Islet of Langerhans (tissue), 1 donor: ENCODE measurements around the gene SH3PXD2A.
"Not testable (repeated sequence)": the region's sequence is repeated elsewhere in the genome, so short reads cannot be mapped to it uniquely, and the experiment has no call there.

Experiments used
- FAIRE-seq: peaks from one replicate; lab custom pipeline; 2011; peaks lifted over from hg19 to GRCh38; lab: Jason Lieb, UNC

Gene SH3PXD2A

GRCh38 chr10:103643381-103643780, 212.0 kb downstream of the SH3PXD2A start:
- FAIRE-seq: no peak

DNA sequence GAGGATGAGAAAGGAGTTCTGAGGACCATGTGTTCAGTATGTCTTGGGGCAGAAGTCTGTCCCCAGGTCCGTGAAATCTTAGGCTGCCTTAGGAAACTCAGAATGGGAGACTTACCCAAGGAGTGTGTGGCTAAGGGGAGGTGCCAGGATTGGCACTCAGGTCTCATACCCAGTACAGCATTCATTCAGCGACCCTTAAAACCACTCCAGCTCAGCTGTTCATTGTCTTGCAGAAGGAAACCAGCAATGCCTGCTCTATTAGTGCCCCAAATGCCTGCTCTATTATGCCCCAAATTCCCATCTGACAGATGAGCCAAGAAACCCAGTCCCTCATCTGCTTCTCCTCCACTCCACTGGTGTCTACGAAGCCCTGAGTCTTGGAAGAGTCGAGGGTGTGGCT, 214.1 kb downstream of the SH3PXD2A start:
- no peak for FAIRE-seq

- no peak for FAIRE-seq
These were observed 214.8 kb downstream of the SH3PXD2A start for GRCh38 chr10:103640436-103641181.

DNA sequence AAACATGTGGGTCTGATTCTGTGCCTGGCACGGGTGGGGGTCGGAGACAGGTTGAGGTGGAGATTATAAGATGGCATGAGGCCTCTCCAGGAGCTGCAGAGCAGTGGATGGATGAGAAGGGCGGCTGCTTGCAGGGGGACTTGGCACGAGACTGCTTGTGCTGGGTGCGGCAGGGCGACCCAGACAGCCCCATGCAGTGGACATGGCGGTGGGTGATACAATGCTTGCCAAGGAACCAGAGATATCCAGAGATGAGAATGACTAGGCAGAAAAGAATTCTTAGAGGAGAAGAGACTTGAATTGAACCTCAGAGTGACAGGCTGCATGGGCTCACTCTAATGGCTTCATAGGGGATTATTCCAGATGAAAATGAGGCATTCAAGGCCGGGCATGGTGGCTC, 216.4 kb downstream of the SH3PXD2A start:
- FAIRE-seq: no peak

GRCh38 chr10:103637927-103638557, 217.3 kb downstream of the SH3PXD2A start:
- FAIRE-seq: no peak

DNA sequence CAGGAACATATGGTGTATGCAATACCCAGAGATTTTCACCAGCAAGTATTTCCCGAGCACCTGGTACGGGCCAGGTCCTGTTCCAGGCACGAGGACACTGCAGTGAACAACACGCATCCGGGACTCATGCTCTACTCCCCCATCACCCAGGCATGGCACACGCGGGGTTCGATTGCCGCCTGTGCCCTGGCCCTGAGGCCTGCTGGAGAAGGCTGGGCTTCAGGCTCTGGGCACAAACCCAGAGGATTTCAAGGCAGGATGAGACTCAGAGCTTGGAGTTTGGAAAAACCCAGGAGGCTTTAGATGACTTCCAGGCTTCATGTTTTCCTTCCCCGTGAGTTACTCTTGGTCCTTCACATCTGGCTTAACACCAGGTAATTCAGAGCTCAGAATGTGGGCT, 218.4 kb downstream of the SH3PXD2A start:
- FAIRE-seq: no peak

- no peak for FAIRE-seq
These were observed 218.9 kb downstream of the SH3PXD2A start for GRCh38 chr10:103636492-103636891.

DNA sequence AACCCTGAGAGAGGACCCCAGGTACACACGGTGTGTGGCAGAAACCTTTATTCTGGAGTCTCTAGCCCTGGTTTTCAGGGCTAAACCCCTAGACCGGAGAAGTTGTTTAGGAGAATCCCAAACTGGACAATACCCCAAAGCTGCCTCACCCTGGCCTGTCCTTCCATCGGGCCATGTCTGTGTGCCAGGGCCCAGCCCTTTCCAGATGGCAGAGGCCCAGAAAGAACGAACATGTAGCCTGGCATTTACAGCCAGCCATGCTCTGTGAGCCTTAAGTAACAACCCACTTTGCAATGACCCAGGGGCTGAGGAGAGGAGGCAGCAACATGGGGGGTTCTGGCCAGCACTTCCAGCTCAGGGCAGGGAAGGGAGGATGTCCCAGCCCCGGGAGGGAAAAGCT, 219.8 kb downstream of the SH3PXD2A start:
- FAIRE-seq: no peak

DNA sequence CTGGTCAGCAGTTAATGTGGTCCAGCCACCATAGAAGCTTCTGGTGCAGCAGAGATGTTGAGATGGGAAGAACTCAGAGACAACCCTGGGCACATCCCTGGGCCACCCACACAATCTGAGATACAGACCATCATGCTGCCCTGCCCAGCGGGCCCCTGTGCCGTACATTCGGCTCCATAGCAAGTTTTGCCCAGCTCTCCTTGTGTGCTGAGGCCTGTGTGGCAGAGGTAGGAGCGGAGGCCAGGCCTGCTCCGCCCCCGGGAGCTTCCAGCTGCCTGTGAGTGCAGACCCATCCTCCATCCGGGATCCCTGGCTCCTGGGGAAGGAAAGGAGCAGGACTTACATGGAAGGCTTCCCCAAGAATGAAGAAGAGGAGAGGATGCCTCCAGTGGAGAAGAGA, 221.5 kb downstream of the SH3PXD2A start:
- FAIRE-seq: no peak

DNA sequence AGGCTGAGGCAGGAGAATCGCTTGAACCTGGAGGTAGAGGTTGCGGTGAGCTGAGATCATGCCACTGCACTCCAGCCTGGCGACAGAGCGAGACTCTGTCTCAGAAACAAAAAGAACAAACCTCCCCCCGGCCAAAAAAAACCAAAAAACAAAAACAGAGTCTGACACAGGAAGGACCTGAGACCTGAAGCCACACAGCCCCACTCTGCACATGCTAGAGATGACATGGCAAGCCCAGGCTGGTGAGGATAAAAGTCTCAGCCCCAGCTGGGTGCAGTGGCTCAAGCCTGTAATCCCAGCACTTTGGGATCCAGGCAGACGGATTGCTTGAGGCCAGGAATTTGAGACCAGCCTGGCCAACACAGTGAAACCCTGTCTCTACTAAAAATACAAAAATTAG, 222.5 kb downstream of the SH3PXD2A start:
- not testable (repeated sequence) for FAIRE-seq

DNA sequence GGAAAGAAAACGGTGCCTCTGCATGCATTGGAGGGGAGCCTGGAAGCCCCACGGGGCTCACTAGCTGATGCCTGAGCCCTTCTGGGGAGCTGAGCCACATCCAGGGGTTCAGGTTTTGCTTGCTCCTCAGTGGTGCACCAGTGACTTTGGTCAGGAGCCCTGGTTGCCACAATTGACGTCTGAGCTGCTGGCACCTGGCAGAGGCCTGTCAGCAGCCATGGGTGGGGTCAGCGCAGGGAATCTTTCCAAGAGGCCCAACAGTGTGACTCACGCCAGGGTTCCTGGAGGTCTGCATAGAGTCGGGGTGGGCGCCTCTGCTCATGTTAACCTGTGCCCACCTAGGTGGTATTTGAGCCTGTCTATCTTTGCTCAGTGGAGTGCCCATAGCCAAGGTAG, 223.1 kb downstream of the SH3PXD2A start:
- FAIRE-seq: no peak

GRCh38 chr10:103630156-103630555, 225.2 kb downstream of the SH3PXD2A start:
- no peak for FAIRE-seq

DNA sequence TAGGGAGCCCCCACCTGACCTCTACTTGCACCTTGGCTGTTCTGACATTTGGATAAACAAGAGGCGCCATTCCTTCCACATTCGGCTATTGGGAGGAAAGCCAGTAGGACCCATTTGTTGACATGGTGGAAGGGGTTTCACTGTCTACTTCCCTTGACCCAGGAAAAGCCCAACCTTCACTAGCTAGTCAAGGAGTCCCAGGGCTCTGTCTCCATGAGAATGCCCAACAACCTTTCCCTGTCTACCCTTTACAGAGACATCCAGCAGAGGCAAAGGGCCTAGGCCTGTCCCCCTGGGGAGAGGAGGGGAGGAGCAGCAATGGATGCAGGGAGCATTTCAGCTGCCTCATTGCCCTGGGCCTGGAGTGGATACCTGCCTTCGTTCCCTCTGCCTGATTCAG, 225.8 kb downstream of the SH3PXD2A start:
- FAIRE-seq: no peak

- FAIRE-seq: no peak
These were observed 227.5 kb downstream of the SH3PXD2A start for GRCh38 chr10:103627893-103628292.

DNA sequence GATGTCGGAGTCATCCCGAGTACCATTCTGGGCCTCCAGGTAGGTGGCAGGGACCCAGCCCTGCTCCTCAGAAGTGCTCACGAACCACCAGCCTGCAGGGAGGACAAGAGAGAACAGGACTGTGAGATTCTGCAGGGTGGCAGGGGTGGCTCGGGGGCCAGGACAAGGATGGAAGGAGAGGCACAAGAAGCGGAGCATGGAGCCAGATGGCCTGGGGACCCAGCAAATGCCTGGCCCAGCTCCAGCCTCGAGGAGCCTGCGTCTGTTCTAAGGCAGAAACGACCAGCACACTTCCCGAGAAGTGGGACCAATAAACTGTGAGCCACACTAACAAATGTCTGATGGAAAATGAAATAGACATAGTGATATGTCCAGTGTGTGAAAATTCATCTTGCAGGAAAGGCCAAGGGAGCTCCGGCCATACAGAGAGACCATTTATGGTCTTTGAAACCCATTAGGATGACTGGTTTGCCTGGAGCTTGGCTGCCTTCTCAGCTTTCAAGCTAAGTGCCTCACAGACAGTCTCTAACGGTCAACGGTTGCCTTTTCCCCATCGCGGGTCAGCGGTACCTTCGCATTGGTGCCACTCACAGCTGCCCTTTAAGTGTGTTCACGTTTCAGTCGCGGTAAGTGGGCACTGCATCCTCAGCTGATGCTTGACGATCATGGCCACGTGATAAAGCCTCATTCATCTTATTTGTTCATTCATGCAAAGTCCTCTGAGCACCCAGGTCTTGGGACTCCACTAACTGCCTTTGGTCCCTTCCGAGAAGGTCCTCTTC, 228.1 kb downstream of the SH3PXD2A start:
- no peak for FAIRE-seq

DNA sequence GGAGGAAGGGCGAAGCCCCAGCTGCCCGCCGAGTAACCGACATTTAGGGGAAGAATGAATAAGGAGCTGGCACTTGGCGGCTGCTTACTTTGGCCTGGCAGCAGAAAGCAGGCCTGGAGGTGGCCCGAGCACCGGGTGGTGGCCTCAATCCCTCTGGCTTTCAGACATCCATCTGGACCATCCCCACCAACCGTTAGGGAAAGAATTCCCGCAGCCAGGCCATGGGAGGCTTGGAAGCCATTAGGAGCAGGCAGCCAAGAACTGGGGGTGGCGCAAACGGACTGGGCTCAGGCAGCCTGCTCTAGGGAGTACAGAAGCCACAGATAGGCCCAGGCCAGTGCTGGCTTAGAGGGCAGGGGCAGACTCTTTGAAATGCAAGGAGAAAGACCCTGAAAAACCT, 229.2 kb downstream of the SH3PXD2A start:
- no peak for FAIRE-seq

DNA sequence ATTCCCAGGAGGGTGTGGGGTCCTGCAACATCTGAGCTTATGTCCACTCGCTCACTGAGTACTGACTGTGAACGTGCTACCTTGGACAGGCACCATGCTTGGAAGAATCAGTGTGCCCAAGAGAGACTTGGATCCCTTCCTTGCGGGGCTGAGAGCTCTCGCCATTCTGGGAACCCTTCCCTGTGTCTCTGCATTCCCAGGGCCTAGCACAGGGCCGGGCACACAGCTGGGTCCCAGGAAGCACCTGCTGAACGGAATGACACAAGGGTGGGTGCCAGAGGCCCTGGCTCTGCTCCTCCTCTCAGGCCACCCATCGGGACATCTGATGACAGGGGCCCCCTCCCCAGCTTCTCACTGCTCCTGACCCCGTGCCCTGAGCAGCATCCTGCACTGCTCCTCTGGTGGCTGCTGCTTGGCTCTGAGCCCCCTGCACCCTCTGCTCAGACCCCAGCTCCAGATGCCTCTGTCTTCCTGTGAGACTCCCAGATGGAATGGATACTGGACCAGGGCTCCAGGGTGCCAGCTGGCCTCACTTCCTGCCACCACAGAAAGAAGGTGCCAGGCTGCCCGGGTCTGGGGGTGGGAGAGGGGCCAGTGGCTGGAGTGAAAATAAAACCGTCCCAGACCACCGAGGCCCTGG, 232.3 kb downstream of the SH3PXD2A start:
- no peak for FAIRE-seq

DNA sequence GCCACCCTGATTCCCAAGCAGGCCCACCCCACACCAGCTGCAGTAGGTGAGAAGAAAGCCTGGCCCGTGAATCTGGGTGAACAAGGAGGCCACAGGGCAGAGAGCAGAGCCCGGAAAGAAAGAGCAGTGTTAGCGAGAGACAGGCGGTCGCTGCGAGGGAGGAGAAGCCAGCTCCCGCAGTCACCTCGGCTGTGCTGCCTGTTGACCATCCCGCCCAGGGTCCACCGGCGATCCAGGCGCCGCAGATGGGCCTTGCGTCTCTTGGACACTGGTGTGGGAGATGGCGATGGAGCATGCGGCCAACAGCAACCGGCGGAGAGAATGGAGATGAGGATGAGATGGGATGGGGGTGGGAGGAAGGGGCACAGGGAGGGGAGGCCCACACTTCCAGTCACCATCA, 233.1 kb downstream of the SH3PXD2A start:
- FAIRE-seq: no peak

- FAIRE-seq: no peak
These were observed 233.6 kb downstream of the SH3PXD2A start for GRCh38 chr10:103621783-103622125.

DNA sequence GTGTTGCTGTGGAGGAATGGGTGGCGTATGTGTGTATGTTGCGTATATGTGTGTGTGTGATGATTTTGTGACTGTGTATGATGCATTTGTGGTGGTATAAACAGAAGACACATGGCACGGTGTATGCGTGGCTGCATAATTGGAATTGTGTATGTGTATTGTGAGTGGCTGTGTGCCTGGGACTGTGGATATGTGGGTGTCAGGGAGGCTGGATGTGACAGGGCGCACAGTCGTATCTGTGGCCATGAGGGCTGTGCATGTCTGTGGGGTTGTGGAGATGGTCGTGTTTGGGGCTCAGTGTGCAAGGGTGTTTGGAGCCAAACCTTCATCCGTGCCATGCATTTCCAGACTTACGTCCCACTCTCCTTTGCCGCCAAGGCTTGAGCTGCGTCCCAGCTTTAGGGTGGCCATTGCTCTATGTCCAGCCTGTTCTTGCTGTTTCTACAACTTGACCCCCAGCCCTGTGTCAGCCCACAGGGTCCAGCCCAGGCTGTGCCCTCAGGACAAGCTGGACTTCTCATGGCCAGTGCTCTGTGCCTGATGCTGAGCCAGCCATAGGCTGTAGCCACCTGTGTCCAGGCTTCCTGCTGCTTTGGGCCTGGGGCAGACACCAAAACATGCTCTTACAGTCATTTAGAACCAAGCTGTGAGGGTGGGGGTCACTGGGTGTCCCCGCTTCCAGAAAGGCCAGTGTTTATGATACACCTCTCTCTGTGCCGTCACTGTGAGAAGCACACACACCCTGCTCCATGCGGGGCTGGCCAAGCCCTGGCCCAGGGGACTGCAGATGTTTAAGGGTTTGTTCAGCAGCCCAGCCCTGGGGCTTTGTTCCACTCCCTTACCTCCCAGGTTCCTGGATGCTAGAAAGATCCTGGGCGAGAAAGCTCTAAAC, 234.2 kb downstream of the SH3PXD2A start:
- no peak for FAIRE-seq

DNA sequence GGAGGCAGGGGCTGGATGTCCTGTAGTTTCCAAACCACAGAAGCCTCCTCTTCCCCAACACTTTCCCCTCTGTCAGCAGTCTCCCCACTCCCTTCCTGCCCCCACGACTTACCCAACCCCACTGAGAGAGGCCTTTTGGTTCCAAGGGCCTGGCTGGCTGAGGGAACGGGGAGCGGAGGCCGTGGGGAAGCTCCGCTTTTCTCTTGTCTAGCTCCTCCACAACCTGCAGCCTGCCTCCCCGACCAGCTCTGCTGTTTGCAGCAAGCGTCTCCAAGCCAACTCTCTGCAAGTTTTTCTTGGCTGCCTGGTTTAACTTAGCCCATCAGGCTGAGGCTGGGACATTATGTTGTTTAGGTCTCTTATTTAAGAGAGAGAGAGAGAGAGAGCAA, 235.0 kb downstream of the SH3PXD2A start:
- FAIRE-seq: no peak
